IMR-90 (cell line): ENCODE data around the gene ARHGEF17.

Experiments
- BHLHE40 ChIP-seq: fragments of 150-350 bp; IDR thresholded peaks from 2 replicates; pipeline ENCODE4 v1.6.1; 2016; ENCODE audit warnings: mild to moderate bottlenecking, low read depth, low read length
- CEBPB ChIP-seq: IDR thresholded peaks from 2 replicates; pipeline ENCODE4 v1.6.1; 2012; ENCODE audit warnings: low read depth, low read length, improper control_type of control experiment
- CTCF ChIP-seq: conservative IDR thresholded peaks from 2 replicates; pipeline ENCODE4 v1.5.1; 2012; ENCODE audit warnings: mild to moderate bottlenecking, low read depth, low read length, improper control_type of control experiment
- MAZ ChIP-seq: IDR thresholded peaks from 2 replicates; pipeline ENCODE4 v1.6.1; 2012; ENCODE audit warnings: low read depth, mild to moderate bottlenecking, low read length, improper control_type of control experiment, moderate library complexity, borderline replicate concordance
- POLR2A ChIP-seq: IDR thresholded peaks from 2 replicates; pipeline ENCODE4 v1.6.1; 2012; ENCODE audit warnings: mild to moderate bottlenecking, low read depth, low read length
- RFX5 ChIP-seq: IDR thresholded peaks from 2 replicates; pipeline ENCODE4 v1.8.0; 2012; ENCODE audit warnings: low read depth, mild to moderate bottlenecking, low read length, moderate library complexity
- SMC3 ChIP-seq: fragments of 150-350 bp; IDR thresholded peaks from 2 replicates; pipeline ENCODE4 v1.6.1; 2016; ENCODE audit warnings: low read depth, mild to moderate bottlenecking, antibody characterized with exemption, low read length, moderate library complexity
- USF2 ChIP-seq: fragments of 150-350 bp; IDR thresholded peaks from 2 replicates; pipeline ENCODE4 v1.6.1; 2017; ENCODE audit warnings: mild to moderate bottlenecking, antibody characterized with exemption, low read length, low read depth

GRCh38 chr11:73306069-73306841, 1.8 kb upstream of the ARHGEF17 start:
- no peak for TF ChIP-seq CTCF
- no peak for TF ChIP-seq CEBPB
- no peak for TF ChIP-seq RFX5
- TF ChIP-seq POLR2A, result no peak
- no peak for TF ChIP-seq SMC3
- TF ChIP-seq BHLHE40, result no peak
- TF ChIP-seq USF2, result no peak
- TF ChIP-seq MAZ, result no peak
